ENCODE results near the gene BTG4. TPM values are rescaled to one million over a fixed set of nuclear protein-coding genes. Genes with fewer than 3 reads are reported as not detected.

BTG4 gene
- total and polyA plus RNA-seq, 2 experiments from 2014 or later, result 0.21 to 0.31 TPM

DNA sequence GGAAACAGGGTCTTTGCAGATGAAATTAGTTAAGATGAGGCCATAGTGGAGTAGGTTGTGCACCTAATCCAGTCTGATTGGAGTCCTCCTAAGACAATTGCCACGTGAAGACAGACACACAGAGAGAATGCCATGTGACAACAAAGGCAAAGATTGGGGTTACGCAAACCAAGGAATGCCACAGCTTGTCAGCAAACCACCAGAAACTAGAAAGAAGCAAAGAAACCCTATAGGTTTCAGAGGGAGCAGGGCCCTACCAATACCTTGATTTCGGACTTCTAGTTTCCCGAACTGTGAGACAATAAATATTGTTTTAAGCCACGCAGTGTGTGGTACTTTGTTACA lies 20.2 kb upstream of the BTG4 start:
- no peaks in the 10 kb centered on the region for H3K79me2 ChIP-seq (replicated peaks; ENCODE audit: insufficient read depth)
- H3K4me2 ChIP-seq, result no peak overlapping the region
- no peaks in the 10 kb centered on the region for H3K9me2 ChIP-seq (ENCODE audit: insufficient read depth)
- Mint-ChIP-seq H3K36me3 (ENCODE audit: low read depth) (no peaks in the 10 kb centered on the region), H3K4me1 (peaks cover 9% of the 10 kb centered on the region; the same call in 2 of the 3 replicates), H3K27ac (no peak overlapping the region), H3K4me3 (no peak overlapping the region), H3K27me3 (ENCODE audit: insufficient read depth, low read depth, poor library complexity) (peaks cover 6% of the 10 kb centered on the region), H3K9me3 (no peaks in the 10 kb centered on the region)
- DNase-seq (ENCODE audit: low spot score), result no peak
- H3K27ac ChIP-seq (ENCODE audit: low read depth), result no peak overlapping the region
- 0 out of 2 replicates have a peak, but pooled peaks cover 1% of the 10 kb centered on the region for H3K4me1 ChIP-seq (ENCODE audit: insufficient read depth)
- H3F3A ChIP-seq (replicated peaks; ENCODE audit: low read depth), result no peaks in the 10 kb centered on the region
- no peaks in the 10 kb centered on the region for H4K20me1 ChIP-seq (replicated peaks; ENCODE audit: insufficient read depth)
- peak overlapping the region; percentile 58 for H2AFZ ChIP-seq
- no peaks in the 10 kb centered on the region; the same call in 1 of the 2 replicates for H3K27me3 ChIP-seq (ENCODE audit: insufficient read depth)
- TF ChIP-seq JUNB (IDR thresholded peaks at IDR 0.05; ENCODE audit: unreplicated experiment) (no peak), EZH2 (IDR thresholded peaks at IDR 0.05; ENCODE audit: low read depth, unreplicated experiment) (no peak), EZH2phosphoT487 (IDR thresholded peaks at IDR 0.05; ENCODE audit: unreplicated experiment) (no peak)
- TF ChIP-seq, protein P1, sequence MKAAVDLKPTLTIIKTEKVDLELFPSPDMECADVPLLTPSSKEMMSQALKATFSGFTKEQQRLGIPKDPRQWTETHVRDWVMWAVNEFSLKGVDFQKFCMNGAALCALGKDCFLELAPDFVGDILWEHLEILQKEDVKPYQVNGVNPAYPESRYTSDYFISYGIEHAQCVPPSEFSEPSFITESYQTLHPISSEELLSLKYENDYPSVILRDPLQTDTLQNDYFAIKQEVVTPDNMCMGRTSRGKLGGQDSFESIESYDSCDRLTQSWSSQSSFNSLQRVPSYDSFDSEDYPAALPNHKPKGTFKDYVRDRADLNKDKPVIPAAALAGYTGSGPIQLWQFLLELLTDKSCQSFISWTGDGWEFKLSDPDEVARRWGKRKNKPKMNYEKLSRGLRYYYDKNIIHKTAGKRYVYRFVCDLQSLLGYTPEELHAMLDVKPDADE (IDR thresholded peaks at IDR 0.05), result no peak
- TF ChIP-seq, protein P2, sequence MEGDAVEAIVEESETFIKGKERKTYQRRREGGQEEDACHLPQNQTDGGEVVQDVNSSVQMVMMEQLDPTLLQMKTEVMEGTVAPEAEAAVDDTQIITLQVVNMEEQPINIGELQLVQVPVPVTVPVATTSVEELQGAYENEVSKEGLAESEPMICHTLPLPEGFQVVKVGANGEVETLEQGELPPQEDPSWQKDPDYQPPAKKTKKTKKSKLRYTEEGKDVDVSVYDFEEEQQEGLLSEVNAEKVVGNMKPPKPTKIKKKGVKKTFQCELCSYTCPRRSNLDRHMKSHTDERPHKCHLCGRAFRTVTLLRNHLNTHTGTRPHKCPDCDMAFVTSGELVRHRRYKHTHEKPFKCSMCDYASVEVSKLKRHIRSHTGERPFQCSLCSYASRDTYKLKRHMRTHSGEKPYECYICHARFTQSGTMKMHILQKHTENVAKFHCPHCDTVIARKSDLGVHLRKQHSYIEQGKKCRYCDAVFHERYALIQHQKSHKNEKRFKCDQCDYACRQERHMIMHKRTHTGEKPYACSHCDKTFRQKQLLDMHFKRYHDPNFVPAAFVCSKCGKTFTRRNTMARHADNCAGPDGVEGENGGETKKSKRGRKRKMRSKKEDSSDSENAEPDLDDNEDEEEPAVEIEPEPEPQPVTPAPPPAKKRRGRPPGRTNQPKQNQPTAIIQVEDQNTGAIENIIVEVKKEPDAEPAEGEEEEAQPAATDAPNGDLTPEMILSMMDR (conservative IDR thresholded peaks at IDR 0.05; ENCODE audit: low read depth in 2 of 2), result no peak
- no peak for ATAC-seq
- no peaks in the 10 kb centered on the region for H3K36me3 ChIP-seq (ENCODE audit: insufficient read depth)
- H3K4me3 ChIP-seq, result no peak overlapping the region

DNA sequence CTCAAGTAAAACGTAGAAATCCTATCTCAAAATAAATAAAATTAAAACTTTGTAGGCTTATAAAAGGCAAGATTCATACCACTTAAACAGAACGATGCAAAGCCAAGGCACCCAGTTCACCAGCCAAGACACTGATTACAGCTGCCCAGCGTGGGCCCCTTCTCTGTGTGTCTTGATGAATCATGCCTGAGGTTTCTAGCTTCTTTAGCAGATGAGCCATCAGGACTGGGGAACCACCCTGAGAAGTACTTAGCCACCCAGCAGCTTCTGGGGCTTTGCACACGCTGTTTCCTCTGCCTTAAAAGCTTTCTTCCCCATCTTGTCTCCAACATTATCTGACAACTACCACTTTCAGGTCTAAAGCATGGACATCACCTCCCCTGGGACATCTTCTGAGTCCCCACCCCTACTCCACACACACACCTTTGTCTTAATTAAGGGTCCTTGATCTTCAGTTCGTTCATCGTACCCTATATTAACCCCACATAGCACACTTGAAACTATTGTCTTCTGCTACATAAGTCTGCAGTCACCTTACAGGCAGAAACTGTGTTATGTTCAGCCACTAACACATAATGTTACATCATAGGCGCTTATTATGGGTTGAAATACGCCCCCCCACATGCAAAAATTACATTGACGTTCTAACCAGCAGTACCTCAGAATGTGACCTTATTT lies 19.6 kb upstream of the BTG4 start:
- TF ChIP-seq ZNF114 (CRISPR knock-in tag; IDR thresholded peaks at IDR 0.05), result no peak
- no peaks in the 10 kb centered on the region for H3K36me3 Mint-ChIP-seq (ENCODE audit: low read depth)
- DNase-seq (ENCODE audit: low spot score) (no peak), ATAC-seq (peak; percentile 60)
- no peak overlapping the region for H3K27ac Mint-ChIP-seq
- Histone ChIP-seq H4K20me1 (replicated peaks; ENCODE audit: insufficient read depth) (no peaks in the 10 kb centered on the region), H3F3A (replicated peaks; ENCODE audit: low read depth) (no peaks in the 10 kb centered on the region), H3K79me2 (replicated peaks; ENCODE audit: insufficient read depth) (no peaks in the 10 kb centered on the region), H3K4me1 (ENCODE audit: insufficient read depth) (no peaks in the 10 kb centered on the region), H3K27me3 (ENCODE audit: insufficient read depth) (no peaks in the 10 kb centered on the region), H3K4me3 (no peak overlapping the region), H3K9me2 (ENCODE audit: insufficient read depth) (no peaks in the 10 kb centered on the region), H3K27ac (ENCODE audit: low read depth) (no peak overlapping the region), H2AFZ (peak overlapping the region; percentile 58), H3K36me3 (ENCODE audit: insufficient read depth) (no peaks in the 10 kb centered on the region), H3K4me2 (no peak overlapping the region)
- H3K4me1 Mint-ChIP-seq, result peaks cover 5% of the 10 kb centered on the region; the same call in 2 of the 3 replicates
- H3K9me3 Mint-ChIP-seq, result no peaks in the 10 kb centered on the region
- no peak overlapping the region for H3K4me3 Mint-ChIP-seq
- H3K27me3 Mint-ChIP-seq (ENCODE audit: insufficient read depth, low read depth, poor library complexity), result peaks cover 2% of the 10 kb centered on the region

DNA sequence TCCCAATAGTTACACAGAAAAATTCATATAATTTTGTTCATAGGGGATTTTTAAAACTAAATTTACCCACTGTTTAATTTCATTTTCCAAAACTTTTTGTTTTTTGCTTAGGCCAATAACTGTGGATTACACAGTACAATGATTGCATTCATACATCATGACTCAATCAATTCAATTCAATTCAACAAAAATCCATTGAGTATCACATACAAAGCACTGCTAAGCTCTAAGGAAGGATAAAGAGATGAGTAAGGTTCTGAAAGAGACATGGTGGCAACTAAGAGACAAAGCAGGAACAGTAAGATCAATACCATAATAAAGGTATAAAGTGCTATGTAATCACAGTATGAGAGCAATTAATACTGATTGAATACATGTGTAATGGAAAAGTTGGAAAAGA lies 18.9 kb upstream of the BTG4 start:
- H3K9me3 Mint-ChIP-seq, result no peaks in the 10 kb centered on the region
- Histone ChIP-seq H3K79me2 (replicated peaks; ENCODE audit: insufficient read depth) (no peaks in the 10 kb centered on the region), H3K4me2 (no peak overlapping the region), H2AFZ (no peak overlapping the region), H3F3A (replicated peaks; ENCODE audit: low read depth) (no peaks in the 10 kb centered on the region), H3K4me1 (ENCODE audit: insufficient read depth) (no peaks in the 10 kb centered on the region), H4K20me1 (replicated peaks; ENCODE audit: insufficient read depth) (no peaks in the 10 kb centered on the region), H3K36me3 (ENCODE audit: insufficient read depth) (no peaks in the 10 kb centered on the region), H3K27ac (ENCODE audit: low read depth) (no peak overlapping the region), H3K4me3 (no peak overlapping the region), H3K27me3 (ENCODE audit: insufficient read depth) (no peaks in the 10 kb centered on the region), H3K9me2 (ENCODE audit: insufficient read depth) (no peaks in the 10 kb centered on the region)
- peaks cover 10% of the 10 kb centered on the region; the same call in 2 of the 3 replicates for H3K4me1 Mint-ChIP-seq
- TF ChIP-seq JUNB (IDR thresholded peaks at IDR 0.05; ENCODE audit: unreplicated experiment), result no peak
- no peak for TF ChIP-seq EZH2phosphoT487 (IDR thresholded peaks at IDR 0.05; ENCODE audit: unreplicated experiment)
- TF ChIP-seq NANOG (IDR thresholded peaks at IDR 0.05; ENCODE audit: borderline replicate concordance), result no peak
- TF ChIP-seq ZNF114 (CRISPR knock-in tag; IDR thresholded peaks at IDR 0.05), result no peak
- TF ChIP-seq POLR2AphosphoS5 (IDR thresholded peaks at IDR 0.05; ENCODE audit: low read depth), result no peak
- TF ChIP-seq ZNF331 (CRISPR knock-in tag; IDR thresholded peaks at IDR 0.05; ENCODE audit: low read depth), result no peak
- peaks cover 2% of the 10 kb centered on the region for H3K27me3 Mint-ChIP-seq (ENCODE audit: insufficient read depth, low read depth, poor library complexity)
- H3K36me3 Mint-ChIP-seq (ENCODE audit: low read depth), result no peaks in the 10 kb centered on the region
- ATAC-seq, result no peak
- no peak for DNase-seq (ENCODE audit: low spot score)
- H3K4me3 Mint-ChIP-seq, result no peak overlapping the region
- no peak overlapping the region for H3K27ac Mint-ChIP-seq

All from GM23338 (cell line).